ACC112 (cell line): ENCODE measurements around the gene RAPGEF1.
A peak's percentile ranks its signal among the peaks of the same experiment; 100 is the strongest.

Experiments
- H2AFZ ChIP-seq: fragments of 200-600 bp; sonication (generic); one replicate; pipeline ENCODE4 v1.6.0; 2017; ENCODE audit warnings: antibody characterized with exemption, low read length; ENCODE audit not compliant: unreplicated experiment
- H3K27ac ChIP-seq: fragments of 200-600 bp; sonication (generic); 2 replicates; pipeline ENCODE4 v1.5.1; 2014; ENCODE audit warnings: low read depth, mild to moderate bottlenecking, antibody characterized with exemption, low read length, moderate library complexity
- H3K27me3 ChIP-seq: fragments of 200-600 bp; sonication (generic); 2 replicates; pipeline ENCODE4 v1.6.1; 2014; ENCODE audit warnings: mild to moderate bottlenecking, antibody characterized with exemption, low read length, moderate library complexity, mixed read lengths; ENCODE audit not compliant: insufficient read depth
- H3K36me3 ChIP-seq: fragments of 200-600 bp; sonication (generic); 2 replicates; pipeline ENCODE4 v1.6.1; 2016; ENCODE audit warnings: mild to moderate bottlenecking, antibody characterized with exemption, low read length, moderate library complexity, mixed read lengths; ENCODE audit not compliant: insufficient read depth
- H3K4me1 ChIP-seq: fragments of 200-600 bp; sonication (generic); one replicate; pipeline ENCODE4 v1.6.1; 2016; ENCODE audit warnings: low read length, mixed read lengths; ENCODE audit not compliant: insufficient read depth, unreplicated experiment, control insufficient read depth
- H3K4me3 ChIP-seq: fragments of 200-600 bp; sonication (generic); 2 replicates; pipeline ENCODE4 v1.5.1; 2014; ENCODE audit warnings: mild to moderate bottlenecking, low read depth, low read length
- H3K79me2 ChIP-seq: fragments of 200-600 bp; sonication (generic); one replicate; pipeline ENCODE4 v1.6.0; 2016; ENCODE audit warnings: low read length; ENCODE audit not compliant: control insufficient read depth, unreplicated experiment, insufficient read depth

RAPGEF1 gene

DNA sequence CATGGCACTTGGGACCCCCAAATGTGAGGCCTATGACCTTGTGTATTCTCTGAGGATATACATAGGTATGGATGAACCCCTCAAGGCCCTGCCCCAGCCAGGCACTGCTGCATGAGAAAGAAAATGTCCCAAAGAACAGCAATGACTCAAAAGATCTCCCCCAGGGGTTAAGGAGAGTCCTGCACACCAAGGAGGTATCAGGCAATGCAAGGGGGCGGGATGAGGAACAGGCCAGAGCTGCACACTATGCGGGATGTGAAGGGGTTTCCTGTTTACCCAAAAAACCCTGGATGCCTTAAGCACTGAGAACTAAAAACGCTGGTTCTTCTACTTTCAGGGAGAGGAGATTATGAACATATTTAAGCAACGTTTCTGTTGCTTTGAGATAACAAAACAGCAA lies 3.4 kb downstream of the RAPGEF1 start:
- Histone ChIP-seq H2AFZ (no peak overlapping the region), H3K4me1 (peaks cover 50% of the 10 kb centered on the region), H3K79me2 (peaks cover 47% of the 10 kb centered on the region), H3K27me3 (no peaks in the 10 kb centered on the region), H3K4me3 (no peak overlapping the region), H3K36me3 (no peaks in the 10 kb centered on the region), H3K27ac (no peak overlapping the region)

GRCh38 chr9:131735238-131736128 lies 4.4 kb downstream of the RAPGEF1 start:
- Histone ChIP-seq H3K36me3 (no peaks in the 10 kb centered on the region), H3K4me3 (no peak overlapping the region), H3K27ac (no peak overlapping the region), H3K79me2 (peaks cover 56% of the 10 kb centered on the region), H3K4me1 (peaks cover 59% of the 10 kb centered on the region), H3K27me3 (no peaks in the 10 kb centered on the region), H2AFZ (no peak overlapping the region)

DNA sequence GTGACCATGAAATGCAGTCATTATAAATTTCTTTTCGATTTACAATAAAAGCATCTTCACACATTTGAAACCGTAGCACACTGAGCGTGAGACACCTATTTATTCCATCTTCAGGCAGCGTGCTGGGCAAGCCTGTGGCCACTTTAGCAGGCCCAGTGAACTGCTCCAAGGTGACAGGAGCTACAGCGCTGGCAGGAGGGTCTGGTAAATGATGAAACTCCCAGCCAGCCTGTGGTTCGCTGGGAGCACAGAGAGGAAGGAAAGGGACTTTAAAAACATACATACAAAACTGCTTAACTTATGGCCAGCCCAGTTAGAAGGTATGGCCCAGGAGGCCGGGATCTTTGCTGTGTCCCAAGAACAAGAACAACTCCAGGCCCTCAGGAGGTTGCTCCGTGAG lies 5.1 kb downstream of the RAPGEF1 start:
- Histone ChIP-seq H3K4me3 (no peak overlapping the region), H3K79me2 (peaks cover 56% of the 10 kb centered on the region), H3K27ac (peak overlapping the region; percentile 94), H3K4me1 (peaks cover 59% of the 10 kb centered on the region), H3K36me3 (no peaks in the 10 kb centered on the region), H3K27me3 (no peaks in the 10 kb centered on the region), H2AFZ (no peak overlapping the region)

- H3K36me3 ChIP-seq: no peaks in the 10 kb centered on the region
- H3K4me1 ChIP-seq: peaks cover 59% of the 10 kb centered on the region
- H3K27ac ChIP-seq: peak overlapping the region; percentile 94
- peaks cover 54% of the 10 kb centered on the region for H3K79me2 ChIP-seq
- peak overlapping the region; percentile 17 for H3K4me3 ChIP-seq
- H3K27me3 ChIP-seq: no peaks in the 10 kb centered on the region
- no peak overlapping the region for H2AFZ ChIP-seq
Measured at GRCh38 chr9:131734165-131734610, 5.7 kb downstream of the RAPGEF1 start.

DNA sequence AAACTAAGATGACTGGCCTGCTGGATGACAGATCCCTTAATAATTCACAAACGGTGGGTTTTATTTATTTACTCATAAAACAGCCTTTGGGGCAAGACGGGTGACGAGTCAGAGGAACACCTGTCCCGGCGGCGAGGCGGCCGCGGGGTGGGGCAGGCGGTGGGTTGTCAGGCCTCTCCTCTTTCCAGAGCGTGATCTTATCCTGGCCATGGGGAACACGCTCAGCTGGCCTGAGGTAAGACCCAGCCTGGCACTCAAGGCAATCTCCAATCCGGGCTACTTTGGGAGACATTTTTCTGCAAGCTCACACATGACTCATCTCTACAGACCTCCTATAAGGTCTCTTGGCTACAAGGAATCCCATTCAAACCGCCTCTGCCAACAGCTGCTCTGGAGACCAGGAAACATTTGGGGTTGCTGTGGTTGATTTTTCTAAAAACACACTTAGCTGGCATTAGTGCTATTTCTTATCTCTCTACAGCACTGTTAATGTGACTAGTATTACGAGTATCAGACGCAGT lies 6.3 kb downstream of the RAPGEF1 start:
- Histone ChIP-seq H3K4me3 (peak overlapping the region; percentile 17), H3K27ac (peak overlapping the region; percentile 94), H3K36me3 (no peaks in the 10 kb centered on the region), H2AFZ (peak overlapping the region; percentile 57), H3K4me1 (peaks cover 61% of the 10 kb centered on the region), H3K27me3 (no peaks in the 10 kb centered on the region), H3K79me2 (peaks cover 53% of the 10 kb centered on the region)

DNA sequence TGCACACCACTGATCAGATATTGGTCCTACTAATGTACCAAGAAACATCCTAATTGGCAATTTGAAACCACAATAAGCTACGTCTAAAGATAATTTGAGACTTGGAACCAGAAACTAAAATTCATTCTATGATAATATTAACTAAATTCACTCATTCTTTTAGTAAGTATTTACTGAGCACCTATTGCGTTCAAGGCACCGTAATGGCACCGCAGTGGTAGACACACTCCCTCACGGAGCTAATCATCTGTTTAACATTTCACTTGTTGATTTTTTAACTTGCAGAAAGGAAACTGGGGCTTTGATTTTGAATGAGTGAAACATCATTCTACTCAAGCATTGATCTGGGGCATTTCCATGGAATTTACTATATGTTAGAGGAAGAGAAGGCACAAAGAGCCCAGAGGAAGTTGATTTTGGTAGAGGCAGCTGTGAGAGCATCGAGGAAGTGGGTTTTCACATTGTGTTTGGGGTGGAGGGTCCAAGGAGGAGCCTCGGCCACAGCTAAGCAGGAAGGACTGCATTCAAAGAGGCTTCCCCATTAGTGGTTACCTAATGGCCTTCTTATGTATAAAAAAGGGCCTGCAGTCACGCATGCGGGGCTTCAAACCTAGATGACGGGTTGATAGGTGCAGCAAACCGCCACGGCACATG lies 7.1 kb downstream of the RAPGEF1 start:
- Histone ChIP-seq H3K36me3 (no peaks in the 10 kb centered on the region), H3K4me3 (no peak overlapping the region), H2AFZ (no peak overlapping the region), H3K4me1 (peaks cover 65% of the 10 kb centered on the region), H3K27ac (peak overlapping the region; percentile 94), H3K27me3 (no peaks in the 10 kb centered on the region), H3K79me2 (peaks cover 52% of the 10 kb centered on the region)

DNA sequence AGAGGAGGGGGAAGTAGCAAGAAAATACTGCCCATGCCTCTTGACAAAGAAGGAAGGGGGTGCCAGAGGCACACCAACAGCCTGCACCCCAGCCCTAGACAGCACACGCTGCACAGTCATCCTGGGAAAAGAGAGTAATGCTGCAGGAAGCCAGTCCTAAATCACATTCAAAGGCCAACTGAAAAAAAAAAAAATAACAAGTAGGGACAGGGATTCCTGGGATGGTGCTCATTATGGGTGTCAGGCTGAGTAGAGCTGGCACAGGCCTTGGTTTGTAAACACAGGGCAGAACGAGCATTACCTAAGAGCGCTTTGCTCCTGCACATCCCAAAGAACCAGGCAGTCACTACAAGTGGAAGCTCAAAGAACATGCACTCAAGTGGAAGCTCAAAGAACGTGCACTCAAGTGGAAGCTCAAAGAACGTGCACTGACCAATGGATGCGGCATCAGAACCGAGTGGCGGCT lies 7.8 kb downstream of the RAPGEF1 start:
- H3K4me1 ChIP-seq: peaks cover 72% of the 10 kb centered on the region
- peaks cover 53% of the 10 kb centered on the region for H3K79me2 ChIP-seq
- no peak overlapping the region for H3K4me3 ChIP-seq
- H3K36me3 ChIP-seq: no peaks in the 10 kb centered on the region
- H3K27ac ChIP-seq: peak overlapping the region; percentile 35; the same call in 1 of the 2 replicates
- no peaks in the 10 kb centered on the region for H3K27me3 ChIP-seq
- H2AFZ ChIP-seq: no peak overlapping the region

GRCh38 chr9:131731644-131732043 lies 8.2 kb downstream of the RAPGEF1 start:
- Histone ChIP-seq H3K4me1 (peaks cover 73% of the 10 kb centered on the region), H2AFZ (no peak overlapping the region), H3K36me3 (no peaks in the 10 kb centered on the region), H3K79me2 (peaks cover 53% of the 10 kb centered on the region), H3K27me3 (no peaks in the 10 kb centered on the region), H3K27ac (peak overlapping the region; percentile 35; the same call in 1 of the 2 replicates), H3K4me3 (no peak overlapping the region; the same call in 1 of the 2 replicates)

- Histone ChIP-seq H3K36me3 (no peaks in the 10 kb centered on the region), H3K4me1 (peaks cover 73% of the 10 kb centered on the region), H2AFZ (no peak overlapping the region), H3K4me3 (no peak overlapping the region; the same call in 1 of the 2 replicates), H3K27me3 (no peaks in the 10 kb centered on the region), H3K79me2 (peaks cover 53% of the 10 kb centered on the region), H3K27ac (peak overlapping the region; percentile 35; the same call in 1 of the 2 replicates)
Measured at GRCh38 chr9:131731237-131731636, 8.6 kb downstream of the RAPGEF1 start.

GRCh38 chr9:131728961-131729360 lies 10.9 kb downstream of the RAPGEF1 start:
- Histone ChIP-seq H3K27me3 (no peaks in the 10 kb centered on the region), H3K27ac (peak overlapping the region; percentile 41; the same call in 1 of the 2 replicates), H3K36me3 (no peaks in the 10 kb centered on the region), H3K4me1 (peaks cover 55% of the 10 kb centered on the region), H2AFZ (no peak overlapping the region), H3K4me3 (no peak overlapping the region), H3K79me2 (peaks cover 55% of the 10 kb centered on the region)
